ENCODE measurements around the gene ZNF12. TPM values are rescaled to one million over a fixed set of nuclear protein-coding genes. Genes with fewer than 3 reads are reported as not detected.
"Not testable (repeated sequence)": the region's sequence is repeated elsewhere in the genome, so short reads cannot be mapped to it uniquely, and the experiment has no call there.

ZNF12 gene
- total RNA-seq, 1 donor: 25.5 TPM

- TF ChIP-seq CTCF (IDR thresholded peaks at IDR 0.05; ENCODE audit: insufficient read depth, low read depth, low read length): no peak
- H3K4me3 ChIP-seq (ENCODE audit: low read depth, low read length): no peak overlapping the region
- no peak for DNase-seq (ENCODE audit: low read depth)
These were observed 20.9 kb upstream of the ZNF12 start for GRCh38 chr7:6727663-6728062.

- not testable (repeated sequence) for DNase-seq (ENCODE audit: low read depth); H3K4me3 ChIP-seq (ENCODE audit: low read depth, low read length)
These were observed 19.6 kb upstream of the ZNF12 start for GRCh38 chr7:6726341-6726740.

- no peak for TF ChIP-seq CTCF (IDR thresholded peaks at IDR 0.05; ENCODE audit: insufficient read depth, low read depth, low read length)
These were observed 18.3 kb upstream of the ZNF12 start for GRCh38 chr7:6725003-6725402.

GRCh38 chr7:6724351-6724750 lies 17.6 kb upstream of the ZNF12 start:
- not testable (repeated sequence) for DNase-seq (ENCODE audit: low read depth); H3K4me3 ChIP-seq (ENCODE audit: low read depth, low read length)

More at GRCh38 chr7:6725003-6725402, 18.3 kb upstream of the ZNF12 start:
- no peak for DNase-seq (ENCODE audit: low read depth)
- no peak overlapping the region for H3K4me3 ChIP-seq (ENCODE audit: low read depth, low read length)

GRCh38 chr7:6718124-6718523 lies 11.4 kb upstream of the ZNF12 start:
- H3K4me3 ChIP-seq (ENCODE audit: low read depth, low read length): no peak overlapping the region
- DNase-seq (ENCODE audit: low read depth): no peak
- TF ChIP-seq CTCF (IDR thresholded peaks at IDR 0.05; ENCODE audit: insufficient read depth, low read depth, low read length): no peak

- not testable (repeated sequence) for DNase-seq (ENCODE audit: low read depth)
These were observed 9.2 kb upstream of the ZNF12 start for GRCh38 chr7:6715898-6716297.

GRCh38 chr7:6714360-6714759 lies 7.6 kb upstream of the ZNF12 start:
- H3K4me3 ChIP-seq (ENCODE audit: low read depth, low read length): no peak overlapping the region
- TF ChIP-seq CTCF (IDR thresholded peaks at IDR 0.05; ENCODE audit: insufficient read depth, low read depth, low read length): no peak
- DNase-seq (ENCODE audit: low read depth): no peak

More at GRCh38 chr7:6715898-6716297, 9.2 kb upstream of the ZNF12 start:
- H3K4me3 ChIP-seq (ENCODE audit: low read depth, low read length): not testable (repeated sequence)

GRCh38 chr7:6709808-6710207 lies 3.1 kb upstream of the ZNF12 start:
- TF ChIP-seq CTCF (IDR thresholded peaks at IDR 0.05; ENCODE audit: insufficient read depth, low read depth, low read length): no peak
- DNase-seq (ENCODE audit: low read depth): no peak
- H3K4me3 ChIP-seq (ENCODE audit: low read depth, low read length): no peak overlapping the region

- no peak for DNase-seq (ENCODE audit: low read depth)
- no peak for TF ChIP-seq CTCF (IDR thresholded peaks at IDR 0.05; ENCODE audit: insufficient read depth, low read depth, low read length)
These were observed 1.6 kb upstream of the ZNF12 start for GRCh38 chr7:6708304-6708703.

More at GRCh38 chr7:6708304-6708703, 1.6 kb upstream of the ZNF12 start:
- no peak overlapping the region for H3K4me3 ChIP-seq (ENCODE audit: low read depth, low read length)

All from fibroblast of villous mesenchyme (primary cell).